Stimulated activated naive CD8-positive, alpha-beta T cell treated with anti-CD3 and anti-CD28 coated beads, Interleukin-15, Interleukin-2, amounts not matched to agents 100 ng/mL and 50 ng/mL, for 24 hours (primary cell): ENCODE measurements around the gene KRT35.

Experiments used
- H3K27ac Mint-ChIP-seq: one replicate; pipeline ENCODE4 v1.8.0; 2021; ENCODE audit warnings: mild to moderate bottlenecking, mixed read lengths
- H3K27me3 Mint-ChIP-seq: one replicate; pipeline ENCODE4 v1.8.0; 2021; ENCODE audit warnings: mixed read lengths
- H3K36me3 Mint-ChIP-seq: one replicate; pipeline ENCODE4 v1.8.0; 2021; ENCODE audit warnings: low read depth, mixed read lengths
- H3K4me1 Mint-ChIP-seq: one replicate; pipeline ENCODE4 v1.8.0; 2021; ENCODE audit warnings: low read depth, mixed read lengths
- H3K4me3 Mint-ChIP-seq: one replicate; pipeline ENCODE4 v1.8.0; 2021; ENCODE audit warnings: mild to moderate bottlenecking, mixed read lengths
- H3K9me3 Mint-ChIP-seq: one replicate; pipeline ENCODE4 v1.8.0; 2021; ENCODE audit warnings: mixed read lengths

KRT35 gene

DNA sequence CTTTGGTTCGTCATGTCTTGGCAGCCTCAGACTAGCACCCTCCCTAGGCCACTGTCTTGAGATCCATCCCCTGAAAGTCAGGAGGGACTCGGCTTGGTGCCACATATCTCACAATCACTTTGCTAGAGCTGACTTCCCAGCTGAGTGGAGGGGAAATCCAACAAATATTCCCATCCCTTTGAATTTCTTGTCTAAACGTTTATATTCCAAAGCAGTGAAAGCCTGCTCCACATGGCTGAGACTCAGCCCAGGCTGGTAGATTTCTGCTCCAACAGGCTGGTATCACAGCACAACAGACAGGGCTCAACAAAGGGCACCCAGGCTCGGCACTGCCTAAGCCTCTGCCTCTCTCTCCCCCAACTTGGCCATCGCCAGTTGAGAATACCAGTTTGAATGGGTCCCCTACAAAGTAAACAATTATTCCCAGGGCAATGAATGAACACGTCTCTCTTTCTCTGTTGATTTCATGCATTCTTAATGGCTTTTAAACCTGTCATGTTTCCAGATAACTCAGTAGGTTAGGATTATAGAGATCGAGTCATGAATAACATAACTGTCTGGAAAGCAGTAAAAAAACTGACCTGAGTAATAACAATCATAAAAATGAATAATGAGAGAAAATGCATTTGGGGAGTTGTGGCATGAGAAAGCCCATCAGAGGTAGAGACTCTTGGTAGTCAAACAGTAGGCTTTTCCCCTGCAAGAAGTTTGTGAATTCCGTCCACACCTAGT lies 23.5 kb upstream of the KRT35 start:
- Mint-ChIP-seq H3K4me3 (no peak overlapping the region), H3K36me3 (no peaks in the 10 kb centered on the region), H3K27me3 (no peaks in the 10 kb centered on the region), H3K27ac (no peak overlapping the region), H3K9me3 (no peaks in the 10 kb centered on the region), H3K4me1 (no peaks in the 10 kb centered on the region)

DNA sequence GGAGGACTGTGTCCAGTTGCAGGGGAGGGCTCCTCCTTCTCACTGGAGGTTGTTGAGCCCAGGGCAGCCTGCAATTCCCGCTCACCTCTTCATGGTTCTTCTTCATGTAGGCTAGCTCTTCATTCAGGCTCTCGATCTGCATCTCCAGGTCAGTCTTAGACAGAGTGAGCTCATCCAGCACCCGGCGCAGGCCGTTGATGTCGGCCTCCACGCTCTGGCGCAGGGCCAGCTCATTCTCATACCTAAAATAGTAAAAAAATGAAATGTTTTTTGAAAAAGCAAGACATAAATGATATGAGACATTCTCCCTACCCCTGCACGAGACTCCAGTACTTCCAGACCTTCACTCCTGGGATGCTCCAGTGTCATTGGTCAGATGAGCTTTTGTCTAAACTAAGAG lies 22.3 kb upstream of the KRT35 start:
- Mint-ChIP-seq H3K4me3 (no peak overlapping the region), H3K4me1 (no peaks in the 10 kb centered on the region), H3K27ac (no peak overlapping the region)

DNA sequence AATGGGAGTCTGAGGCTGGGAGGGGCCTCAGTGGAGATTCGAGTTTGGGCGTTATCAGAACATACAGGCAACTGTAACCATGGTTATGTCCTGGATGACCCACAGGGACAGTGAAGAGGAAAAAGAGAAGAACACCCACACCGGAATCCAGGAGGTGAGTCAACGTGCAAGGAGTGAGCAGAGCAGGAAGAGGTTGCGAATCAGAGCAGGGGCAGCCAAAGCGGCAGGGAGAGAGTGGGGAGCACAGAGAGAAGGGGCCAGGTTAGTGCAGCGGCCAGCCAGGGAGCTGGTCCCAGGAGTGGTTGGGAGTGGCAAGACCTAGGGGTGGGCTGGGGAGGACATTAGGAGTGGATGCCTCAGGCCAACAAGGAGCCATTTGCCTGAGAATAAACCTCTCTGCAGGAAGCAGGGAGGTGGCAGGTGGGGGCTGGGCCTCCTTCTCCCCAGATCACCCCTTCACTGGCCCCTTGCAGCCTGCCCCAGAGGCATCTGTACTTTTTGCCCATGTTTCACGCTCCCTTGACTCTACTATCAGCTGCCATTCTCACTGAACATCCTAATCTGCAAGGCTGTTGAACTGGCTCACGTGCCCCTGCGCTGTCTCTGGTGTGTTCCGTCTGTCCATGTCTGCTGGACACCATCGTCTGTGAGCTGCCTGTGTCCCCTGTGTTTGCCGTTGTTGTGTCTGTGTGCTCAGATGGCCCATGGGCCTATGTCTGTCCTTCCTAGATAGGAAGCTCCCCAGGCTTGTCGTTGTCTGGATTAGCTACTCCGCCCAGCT lies 19.4 kb upstream of the KRT35 start:
- H3K27ac Mint-ChIP-seq: no peak overlapping the region
- no peaks in the 10 kb centered on the region for H3K36me3 Mint-ChIP-seq
- H3K4me3 Mint-ChIP-seq: no peak overlapping the region
- no peaks in the 10 kb centered on the region for H3K9me3 Mint-ChIP-seq
- H3K27me3 Mint-ChIP-seq: no peaks in the 10 kb centered on the region
- peaks cover 4% of the 10 kb centered on the region for H3K4me1 Mint-ChIP-seq

More for the DNA sequence above, 22.3 kb upstream of the KRT35 start:
- Mint-ChIP-seq H3K36me3 (no peaks in the 10 kb centered on the region), H3K27me3 (no peaks in the 10 kb centered on the region), H3K9me3 (no peaks in the 10 kb centered on the region)

DNA sequence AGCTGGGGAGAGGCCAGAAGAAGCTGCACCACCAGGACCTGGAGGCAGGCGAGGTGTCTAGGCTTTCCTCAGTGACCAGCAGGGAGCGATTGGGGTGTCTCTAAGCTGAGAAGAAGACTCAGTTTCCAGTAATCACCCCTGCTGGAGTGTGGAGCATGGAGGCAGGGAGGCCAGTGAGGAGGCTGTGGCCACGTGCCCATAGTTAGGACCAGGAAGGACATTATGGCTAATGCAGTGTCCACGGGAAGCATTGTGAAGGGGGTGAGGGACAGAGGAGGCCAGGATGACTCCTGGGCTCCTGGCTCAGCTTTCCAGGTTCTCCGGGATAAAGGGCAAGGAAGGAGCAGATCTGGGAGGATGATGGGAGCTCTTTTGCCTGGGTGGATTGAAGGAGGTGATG lies 18.8 kb upstream of the KRT35 start:
- no peaks in the 10 kb centered on the region for H3K36me3 Mint-ChIP-seq
- H3K4me1 Mint-ChIP-seq: peaks cover 4% of the 10 kb centered on the region
- no peak overlapping the region for H3K27ac Mint-ChIP-seq
- no peak overlapping the region for H3K4me3 Mint-ChIP-seq
- no peaks in the 10 kb centered on the region for H3K27me3 Mint-ChIP-seq
- H3K9me3 Mint-ChIP-seq: no peaks in the 10 kb centered on the region

DNA sequence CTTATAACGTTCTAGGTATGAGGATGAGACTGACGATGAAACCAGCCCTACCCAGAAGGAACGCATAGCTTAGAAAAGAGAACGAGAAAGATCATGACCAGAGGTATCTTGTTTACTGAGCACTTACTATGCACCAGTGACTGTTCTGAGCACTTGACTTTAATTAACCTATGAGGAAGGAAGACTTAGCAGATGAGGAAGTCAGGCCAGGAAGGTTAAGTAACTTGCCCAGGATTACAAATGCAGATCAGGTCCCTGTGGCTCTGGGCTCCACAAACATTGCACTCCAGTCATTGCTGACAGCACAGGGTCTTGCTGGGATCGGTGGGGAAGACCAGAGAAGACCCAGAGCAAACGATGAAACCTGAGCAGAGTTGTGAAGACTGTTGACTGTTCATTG lies 17.3 kb upstream of the KRT35 start:
- Mint-ChIP-seq H3K9me3 (no peaks in the 10 kb centered on the region), H3K27ac (no peak overlapping the region), H3K36me3 (no peaks in the 10 kb centered on the region), H3K4me3 (no peak overlapping the region), H3K27me3 (no peaks in the 10 kb centered on the region), H3K4me1 (peaks cover 4% of the 10 kb centered on the region)

DNA sequence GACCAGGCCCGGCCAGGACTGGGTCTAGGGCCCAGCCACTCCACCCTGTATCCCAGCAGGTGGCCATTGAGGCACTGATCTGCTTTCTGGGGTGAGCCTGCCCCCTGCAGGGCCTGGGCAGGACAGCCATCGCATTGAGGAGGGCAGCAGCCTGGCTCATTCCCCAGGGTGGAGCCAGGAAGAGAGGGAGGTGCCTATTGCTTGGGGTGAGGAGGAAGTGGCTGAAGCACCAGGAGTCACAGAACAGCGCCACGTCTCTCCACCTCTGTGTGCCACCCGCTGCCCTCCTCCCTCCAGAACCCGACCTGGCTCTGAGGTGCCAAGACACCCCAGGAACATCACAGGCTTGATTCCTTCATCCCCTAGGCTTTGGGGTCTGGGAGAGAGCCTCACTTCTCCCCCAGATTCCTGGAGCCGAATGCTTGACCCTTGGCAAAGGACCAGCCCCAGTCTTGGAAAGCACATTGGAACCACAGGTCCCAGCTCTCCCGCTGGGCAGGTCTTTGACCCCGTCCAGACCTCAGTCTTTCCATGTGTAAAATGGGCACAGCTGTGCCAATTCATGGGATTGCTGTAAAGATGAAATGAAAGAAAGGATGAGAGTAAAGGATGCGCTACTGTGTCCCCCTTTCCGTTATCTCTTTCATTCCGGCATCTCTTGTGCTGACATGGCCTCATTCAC lies 16.0 kb upstream of the KRT35 start:
- H3K4me3 Mint-ChIP-seq: no peak overlapping the region
- H3K9me3 Mint-ChIP-seq: no peaks in the 10 kb centered on the region
- H3K36me3 Mint-ChIP-seq: no peaks in the 10 kb centered on the region
- H3K27ac Mint-ChIP-seq: no peak overlapping the region
- H3K27me3 Mint-ChIP-seq: no peaks in the 10 kb centered on the region
- peaks cover 4% of the 10 kb centered on the region for H3K4me1 Mint-ChIP-seq

DNA sequence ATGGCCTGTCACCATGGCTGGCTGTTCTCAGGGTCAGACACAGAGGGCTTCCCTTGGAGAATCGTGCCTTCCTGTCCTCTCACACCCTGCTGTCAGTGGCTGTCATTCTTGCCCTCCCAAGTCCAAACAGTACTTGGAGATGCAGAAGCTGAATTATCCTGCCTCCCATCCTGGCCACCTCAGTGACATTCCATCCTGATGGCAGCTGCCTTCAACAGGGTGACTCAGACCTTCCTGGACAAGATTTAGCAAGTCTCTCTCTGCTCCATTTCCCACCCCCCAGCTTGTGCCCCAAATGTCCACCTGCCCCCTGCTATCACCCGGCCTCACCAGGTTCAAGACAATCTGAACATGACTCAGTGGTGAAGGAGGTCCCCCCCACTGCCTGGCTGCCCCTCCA lies 13.6 kb upstream of the KRT35 start:
- H3K9me3 Mint-ChIP-seq: no peaks in the 10 kb centered on the region
- H3K36me3 Mint-ChIP-seq: no peaks in the 10 kb centered on the region
- H3K4me3 Mint-ChIP-seq: no peak overlapping the region
- H3K27ac Mint-ChIP-seq: no peak overlapping the region
- H3K27me3 Mint-ChIP-seq: no peaks in the 10 kb centered on the region
- H3K4me1 Mint-ChIP-seq: peaks cover 4% of the 10 kb centered on the region

DNA sequence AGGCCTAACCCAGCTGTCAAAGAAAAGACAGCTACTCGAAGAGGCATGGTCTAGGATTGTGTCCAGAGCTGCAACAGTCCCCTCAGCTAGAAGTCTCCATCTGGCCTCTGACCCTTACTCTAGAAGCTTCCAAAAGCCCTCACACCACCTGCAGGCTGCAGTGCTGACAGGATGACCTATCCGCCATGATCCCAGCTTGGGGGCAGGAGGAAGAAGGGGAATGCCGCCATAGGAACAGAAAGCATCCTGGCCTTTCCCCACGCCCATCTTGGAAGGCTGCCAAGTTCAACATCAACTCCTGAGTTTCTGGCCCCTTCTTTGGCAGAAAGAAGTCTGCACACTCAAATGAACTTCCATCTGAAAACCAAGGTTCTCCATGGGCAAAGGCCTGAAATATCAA lies 11.8 kb upstream of the KRT35 start:
- Mint-ChIP-seq H3K4me3 (no peak overlapping the region), H3K36me3 (no peaks in the 10 kb centered on the region), H3K27ac (no peak overlapping the region), H3K27me3 (no peaks in the 10 kb centered on the region), H3K4me1 (peaks cover 4% of the 10 kb centered on the region), H3K9me3 (no peaks in the 10 kb centered on the region)

DNA sequence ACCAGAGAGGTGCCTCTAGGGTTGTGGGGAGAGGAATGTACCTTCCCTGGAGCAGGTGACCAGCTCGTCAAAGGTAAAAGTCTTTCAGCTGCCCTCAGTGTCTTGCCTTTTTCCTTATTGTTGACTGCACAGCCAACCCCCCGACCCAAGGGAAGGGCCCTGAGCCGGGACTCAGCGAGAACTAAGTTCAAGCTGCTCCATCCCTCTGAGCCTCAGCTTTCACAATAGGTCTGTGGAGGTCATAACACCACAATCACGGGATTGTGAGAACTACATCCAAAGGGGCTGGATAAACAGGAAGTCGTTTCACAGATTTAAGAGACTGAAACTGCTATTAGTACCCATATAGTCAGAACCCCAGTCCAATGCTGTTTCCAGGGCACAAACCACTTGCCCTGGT lies 11.4 kb upstream of the KRT35 start:
- H3K9me3 Mint-ChIP-seq: no peaks in the 10 kb centered on the region
- H3K27ac Mint-ChIP-seq: no peak overlapping the region
- H3K4me3 Mint-ChIP-seq: no peak overlapping the region
- peaks cover 4% of the 10 kb centered on the region for H3K4me1 Mint-ChIP-seq
- no peaks in the 10 kb centered on the region for H3K36me3 Mint-ChIP-seq
- no peaks in the 10 kb centered on the region for H3K27me3 Mint-ChIP-seq

DNA sequence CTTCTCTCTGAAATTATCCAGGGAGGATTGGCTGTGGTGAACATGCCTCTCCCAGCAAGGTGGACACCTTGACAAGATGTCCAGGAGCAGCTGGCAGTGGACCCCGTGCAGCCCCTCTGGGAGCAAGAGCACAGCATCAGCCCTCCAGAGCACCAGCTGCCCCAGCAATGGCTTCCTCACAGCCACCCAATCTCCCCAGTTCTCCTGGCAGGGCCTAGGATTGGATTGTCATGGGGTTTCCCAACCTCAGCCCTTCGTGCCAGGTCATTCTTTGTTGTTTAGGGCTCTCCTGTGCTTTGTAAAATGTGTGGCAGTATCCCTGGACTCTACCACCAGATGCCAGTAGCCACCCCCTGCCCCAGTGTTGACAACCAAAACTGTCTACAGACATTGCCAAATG lies 10.5 kb upstream of the KRT35 start:
- Mint-ChIP-seq H3K9me3 (no peaks in the 10 kb centered on the region), H3K27ac (no peak overlapping the region), H3K4me1 (no peaks in the 10 kb centered on the region), H3K36me3 (no peaks in the 10 kb centered on the region), H3K4me3 (no peak overlapping the region), H3K27me3 (no peaks in the 10 kb centered on the region)

DNA sequence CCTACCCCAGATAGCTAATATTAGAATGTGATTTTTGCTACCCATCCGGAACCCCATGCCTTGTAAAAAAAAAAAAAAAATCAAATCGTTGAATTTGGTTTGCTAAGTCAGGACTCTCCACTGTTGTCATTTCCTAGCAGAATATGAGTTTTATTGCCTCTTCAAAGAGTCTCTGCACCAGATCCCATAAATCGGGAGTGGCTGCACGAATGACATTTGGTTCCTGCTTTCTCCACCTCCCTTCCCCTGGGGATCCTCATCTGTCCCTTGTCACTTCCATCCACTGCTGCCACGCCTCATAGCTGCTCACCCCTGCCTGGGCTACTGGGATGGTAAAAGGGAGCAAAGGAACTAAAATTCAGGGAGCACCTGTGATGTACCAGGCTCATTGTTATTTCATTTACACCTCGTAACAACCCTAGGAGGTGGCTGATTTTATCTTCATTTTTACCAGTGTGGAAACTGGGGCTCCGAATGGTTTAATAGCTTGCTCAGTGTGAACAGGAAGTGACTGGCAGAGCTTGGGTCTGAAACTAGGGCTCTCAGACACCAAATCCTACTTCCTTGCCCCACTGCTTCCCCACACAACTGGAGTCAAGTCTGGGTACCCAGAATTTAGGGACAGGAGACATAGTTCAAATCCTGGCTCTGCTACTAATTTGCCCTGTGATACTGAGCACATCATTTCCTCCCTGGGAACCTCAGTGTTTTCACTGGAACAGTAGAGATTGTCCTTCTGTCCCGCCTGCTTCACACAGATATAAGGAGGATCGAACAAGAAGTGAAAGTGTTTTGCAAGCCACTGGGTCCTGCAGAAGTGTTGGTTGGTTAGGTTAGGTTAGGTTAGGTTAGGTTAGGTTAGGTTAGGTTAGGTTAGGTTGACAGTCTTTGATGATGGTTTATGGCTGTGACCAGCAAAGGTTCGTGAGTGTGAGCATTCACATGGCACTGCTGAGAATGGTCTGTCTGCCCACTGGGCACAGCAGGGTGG lies 9.3 kb upstream of the KRT35 start:
- H3K9me3 Mint-ChIP-seq: no peaks in the 10 kb centered on the region
- no peaks in the 10 kb centered on the region for H3K36me3 Mint-ChIP-seq
- no peaks in the 10 kb centered on the region for H3K4me1 Mint-ChIP-seq
- no peak overlapping the region for H3K4me3 Mint-ChIP-seq
- no peaks in the 10 kb centered on the region for H3K27me3 Mint-ChIP-seq
- no peak overlapping the region for H3K27ac Mint-ChIP-seq

DNA sequence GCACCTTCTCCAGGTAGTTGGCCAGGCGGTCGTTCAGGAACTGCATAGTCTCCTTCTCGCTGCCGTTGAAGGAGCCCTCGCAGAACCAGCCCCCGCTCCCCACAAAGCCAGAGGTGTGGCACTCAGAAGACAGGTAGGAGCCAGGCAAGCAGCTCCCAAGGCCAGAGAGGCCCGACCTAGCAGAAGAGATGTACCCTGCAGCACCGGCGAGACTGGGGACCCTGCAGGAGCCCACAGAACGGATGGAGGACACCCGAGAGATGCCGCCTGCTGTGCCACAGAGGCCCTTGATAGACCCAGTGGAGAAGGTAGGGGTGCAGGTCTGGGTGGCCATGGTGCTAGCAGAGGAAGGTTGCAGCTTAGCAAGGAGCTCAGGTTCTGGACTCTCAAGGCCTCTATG lies 8.6 kb upstream of the KRT35 start, which contains the start of gene KRT36:
KRT36 (minus strand) TSS at position 380 of the 400 bp plus-strand sequence; CDS start at position 334, 46 bp downstream.
- no peaks in the 10 kb centered on the region for H3K9me3 Mint-ChIP-seq
- H3K27me3 Mint-ChIP-seq: no peaks in the 10 kb centered on the region
- no peaks in the 10 kb centered on the region for H3K36me3 Mint-ChIP-seq
- H3K27ac Mint-ChIP-seq: no peak within 1 kb of the TSS
- no peak within 1 kb of the TSS for H3K4me3 Mint-ChIP-seq
- no peaks in the 10 kb centered on the region for H3K4me1 Mint-ChIP-seq

DNA sequence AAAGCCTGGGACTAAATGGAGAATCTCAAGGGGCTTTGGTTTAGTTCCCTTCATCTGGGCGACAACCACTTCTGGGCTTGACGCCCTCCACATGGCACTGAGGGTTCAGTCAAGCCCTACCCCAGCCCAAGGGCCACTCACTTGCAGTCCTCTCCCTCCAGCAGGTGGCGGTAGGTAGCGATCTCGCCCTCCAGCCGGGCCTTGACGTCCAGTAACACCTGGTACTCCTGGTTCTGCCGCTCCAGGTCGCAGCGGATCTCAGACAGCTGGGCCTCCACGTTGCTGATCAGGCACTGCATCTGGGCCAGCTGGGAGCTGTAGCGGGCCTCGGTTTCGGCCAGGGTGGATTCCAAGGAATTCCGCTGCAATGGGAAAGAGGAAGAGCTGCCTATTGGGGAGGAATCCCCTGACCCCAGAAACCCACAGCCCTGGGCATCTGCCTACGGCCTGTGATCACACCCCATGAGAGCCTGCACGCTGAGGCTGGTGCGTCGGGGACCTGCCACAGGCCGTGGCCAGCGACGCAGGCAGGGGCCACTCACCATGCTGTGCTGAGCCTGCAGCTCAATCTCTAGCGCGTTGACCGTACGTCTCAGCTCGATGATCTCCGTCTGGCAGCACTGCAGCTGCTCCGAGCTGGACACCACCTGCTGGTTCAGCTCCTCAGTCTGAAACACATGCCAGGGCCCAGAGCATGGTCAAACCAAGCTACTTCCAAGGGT lies 6.0 kb upstream of the KRT35 start:
- Mint-ChIP-seq H3K27me3 (no peaks in the 10 kb centered on the region), H3K4me1 (no peaks in the 10 kb centered on the region), H3K36me3 (no peaks in the 10 kb centered on the region), H3K9me3 (no peaks in the 10 kb centered on the region), H3K4me3 (no peak overlapping the region), H3K27ac (no peak overlapping the region)

DNA sequence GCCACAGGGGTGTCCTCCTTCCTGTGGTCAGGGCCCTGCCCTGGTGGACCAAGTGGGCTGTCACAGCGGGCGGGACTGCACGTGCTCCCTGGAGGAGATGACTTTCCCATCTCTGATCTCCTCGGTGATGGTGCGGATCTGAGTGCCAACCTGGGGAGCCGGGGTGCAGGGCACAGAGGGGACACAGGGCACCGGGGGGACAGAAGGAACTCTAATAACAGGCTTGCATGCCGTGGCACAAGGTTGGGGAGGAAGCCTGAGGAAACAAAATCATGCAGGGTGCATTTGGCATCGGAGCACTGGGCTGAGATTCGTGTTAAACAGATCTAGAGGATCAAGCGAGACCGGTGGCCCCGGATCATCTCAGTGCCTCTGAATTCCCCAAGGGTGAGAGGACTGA lies 5.4 kb upstream of the KRT35 start:
- H3K4me1 Mint-ChIP-seq: no peaks in the 10 kb centered on the region
- no peaks in the 10 kb centered on the region for H3K36me3 Mint-ChIP-seq
- H3K4me3 Mint-ChIP-seq: no peak overlapping the region
- H3K27me3 Mint-ChIP-seq: no peaks in the 10 kb centered on the region
- no peak overlapping the region for H3K27ac Mint-ChIP-seq
- H3K9me3 Mint-ChIP-seq: no peaks in the 10 kb centered on the region
